Upper lobe of left lung (tissue), 6 donors: ENCODE measurements around the gene EHF. TPM values are rescaled to one million over a fixed set of nuclear protein-coding genes. Genes with fewer than 3 reads are reported as not detected.

Experiments used
- ATAC-seq, 2 donors: fragments of 200-7000 bp; cut with Tn5 transposase; one replicate each; pipeline ENCODE4 v1.9.1; 2022; ENCODE audit warnings: mild to moderate bottlenecking in 2 of 2, moderate library complexity in 2 of 2; ENCODE audit not compliant: low FRiP score in 2 of 2
- DNase-seq, 2 donors: peaks; one replicate each; pipeline ENCODE4 v3.0.0-alpha.2; 2019 to 2020
- H3K27ac ChIP-seq, 4 donors: fragments of 200-600 bp; sonication (generic); one replicate each; pipeline ENCODE4 v1.5.1; 2016 to 2019
- H3K27me3 ChIP-seq, 4 donors: fragments of 200-600 bp; sonication (generic); one replicate each; pipeline ENCODE4 v1.5.1; 2017 to 2019
- H3K36me3 ChIP-seq, 4 donors: fragments of 200-600 bp; sonication (generic); one replicate each; pipeline ENCODE4 v1.5.1; 2016 to 2019
- H3K4me1 ChIP-seq, 4 donors: fragments of 200-600 bp; sonication (generic); one replicate each; pipeline ENCODE4 v1.5.1; 2018 to 2019
- H3K4me3 ChIP-seq, 4 donors: fragments of 200-600 bp; sonication (generic); one replicate each; pipeline ENCODE4 v1.5.1; 2017 to 2019; ENCODE audit warnings: mild to moderate bottlenecking in 2 of 4, moderate library complexity in 1 of 4
- H3K9me3 ChIP-seq, 4 donors: fragments of 200-600 bp; sonication (generic); one replicate each; pipeline ENCODE4 v1.5.1; 2018 to 2019
- EP300 ChIP-seq, 4 donors: sonication (generic); formaldehyde crosslinking; IDR thresholded peaks; one replicate each; pipeline ENCODE4 v1.5.1; 2017; ENCODE audit warnings: antibody characterized with exemption in 4 of 4, control low read depth in 2 of 4
- POLR2A ChIP-seq, 4 donors: fragments of 450-650 bp; IDR thresholded peaks; one replicate each; pipeline ENCODE4 v1.5.1; 2016 to 2017; ENCODE audit warnings: antibody characterized with exemption in 4 of 4, mild to moderate bottlenecking in 2 of 4
- POLR2AphosphoS5 ChIP-seq, 2 donors: sonication (generic); formaldehyde crosslinking; IDR thresholded peaks; one replicate each; pipeline ENCODE4 v1.5.1; 2017; ENCODE audit warnings: antibody characterized with exemption in 2 of 2
- WGBS, 2 donors: methylation state at CpG; one replicate each; pipeline ENCODE4 v1.1.5; 2017 to 2018; 5-methylcytosine and 5-hydroxymethylcytosine counted together
- total RNA-seq, 6 donors: library from RNA; depleted of rRNA in 4 of 6; stranded (reverse); fragments of >200 nt in 4 of 6; gene quantifications; one replicate each; pipeline versions ENCODE4 v1.1.0 to v1.2.1, GENCODE V29; 2016 to 2021
- TF ChIP-seq, protein P1 (sequence below), 6 experiments: fragments of 450-650 bp in 4 of 6; fragments of 200-600 bp in 2 of 6; sonication (generic) in 2 of 6; IDR thresholded peaks; one replicate each; pipeline ENCODE4 v1.5.1; 2016 to 2019; ENCODE audit warnings: antibody characterized with exemption in 6 of 6
- donor health status: DM: no; HTN: no; CAD: no; lungs with moderate emphysema.
- donor health status: DM: no; HTN: yes; CAD: no; lungs with severe emphysema.

EHF gene
- total RNA-seq, 6 donors from 2014 or later, result 31.8 to 122 (median 57.7) TPM

DNA sequence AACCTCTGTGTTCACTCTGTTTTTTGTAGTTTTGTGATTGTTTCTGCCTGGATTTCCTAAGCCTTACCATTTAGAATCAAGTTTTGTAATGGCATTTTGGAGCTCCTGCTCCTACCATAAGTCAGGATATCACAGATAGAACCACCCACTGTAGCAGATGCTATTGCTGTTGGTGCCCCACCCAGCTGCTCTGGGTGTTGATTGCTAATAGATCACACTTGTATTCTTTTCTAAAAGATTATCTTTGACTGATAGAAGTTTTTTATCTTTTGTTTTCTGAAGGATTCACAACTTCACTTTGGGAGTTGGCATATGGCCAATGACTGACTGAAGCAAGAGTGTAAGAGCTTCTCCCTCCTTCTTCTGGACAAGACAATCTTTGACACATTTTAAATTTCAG, 76.0 kb downstream of the EHF start:
- H3K27me3 ChIP-seq, result no peaks in the 10 kb centered on the region
- no peak overlapping the region for H3K4me3 ChIP-seq
- TF ChIP-seq, protein P1, sequence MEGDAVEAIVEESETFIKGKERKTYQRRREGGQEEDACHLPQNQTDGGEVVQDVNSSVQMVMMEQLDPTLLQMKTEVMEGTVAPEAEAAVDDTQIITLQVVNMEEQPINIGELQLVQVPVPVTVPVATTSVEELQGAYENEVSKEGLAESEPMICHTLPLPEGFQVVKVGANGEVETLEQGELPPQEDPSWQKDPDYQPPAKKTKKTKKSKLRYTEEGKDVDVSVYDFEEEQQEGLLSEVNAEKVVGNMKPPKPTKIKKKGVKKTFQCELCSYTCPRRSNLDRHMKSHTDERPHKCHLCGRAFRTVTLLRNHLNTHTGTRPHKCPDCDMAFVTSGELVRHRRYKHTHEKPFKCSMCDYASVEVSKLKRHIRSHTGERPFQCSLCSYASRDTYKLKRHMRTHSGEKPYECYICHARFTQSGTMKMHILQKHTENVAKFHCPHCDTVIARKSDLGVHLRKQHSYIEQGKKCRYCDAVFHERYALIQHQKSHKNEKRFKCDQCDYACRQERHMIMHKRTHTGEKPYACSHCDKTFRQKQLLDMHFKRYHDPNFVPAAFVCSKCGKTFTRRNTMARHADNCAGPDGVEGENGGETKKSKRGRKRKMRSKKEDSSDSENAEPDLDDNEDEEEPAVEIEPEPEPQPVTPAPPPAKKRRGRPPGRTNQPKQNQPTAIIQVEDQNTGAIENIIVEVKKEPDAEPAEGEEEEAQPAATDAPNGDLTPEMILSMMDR (IDR thresholded peaks at IDR 0.05), result no peak
- no peak for TF ChIP-seq POLR2AphosphoS5 (IDR thresholded peaks at IDR 0.05)
- no peak for TF ChIP-seq POLR2A (IDR thresholded peaks at IDR 0.05)
- TF ChIP-seq EP300 (IDR thresholded peaks at IDR 0.05), result no peak
- no peak for ATAC-seq
- H3K4me1 ChIP-seq, result no peaks in the 10 kb centered on the region
- DNase-seq, result no peak
- H3K9me3 ChIP-seq, result no peaks in the 10 kb centered on the region
- H3K36me3 ChIP-seq, result no peaks in the 10 kb centered on the region
- no peak overlapping the region for H3K27ac ChIP-seq

DNA sequence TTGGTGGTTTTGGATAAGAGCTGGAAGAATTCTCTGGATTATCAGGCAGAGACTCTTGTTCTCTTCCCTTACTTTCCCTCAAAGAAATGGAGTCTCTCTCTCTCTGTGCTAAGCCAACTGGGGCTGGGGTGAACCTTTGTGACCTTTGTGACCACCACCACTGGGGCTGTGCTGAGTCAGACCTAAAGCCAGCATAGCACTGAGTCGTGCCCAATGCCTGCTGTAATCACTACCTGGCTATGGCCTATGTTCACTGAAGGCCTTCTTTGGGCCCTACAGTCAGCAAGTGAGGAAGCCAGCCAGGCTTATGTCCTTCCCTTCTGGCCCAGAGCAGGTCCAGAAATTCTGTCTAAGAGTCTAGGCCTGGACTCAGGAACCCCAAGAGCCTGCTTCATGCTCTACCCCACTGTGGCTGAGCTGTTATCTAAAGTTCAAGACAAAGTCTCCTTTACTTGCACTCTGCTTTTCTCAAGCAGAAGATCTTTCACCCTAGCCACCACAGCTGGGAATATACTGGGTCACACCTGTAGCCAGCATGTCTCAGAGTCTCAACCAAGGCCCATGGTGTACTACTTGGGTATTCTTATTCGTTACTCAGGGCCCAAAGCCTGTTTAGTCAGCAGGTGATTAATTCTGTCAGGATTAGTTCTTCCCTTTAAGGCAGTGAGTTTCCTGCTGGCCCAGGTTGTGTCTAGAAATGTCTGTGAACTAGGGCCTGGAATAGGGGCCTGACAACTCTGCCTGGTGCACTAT, 86.0 kb downstream of the EHF start:
- Histone ChIP-seq H3K27ac (no peak overlapping the region), H3K27me3 (no peaks in the 10 kb centered on the region), H3K36me3 (no peaks in the 10 kb centered on the region), H3K9me3 (peaks cover 7 to 9% (median 8%) of the 10 kb centered on the region in 4 donors), H3K4me3 (no peak overlapping the region), H3K4me1 (no peaks in the 10 kb centered on the region)
- DNase-seq (no peak), ATAC-seq (no peak)
- 85% methylated on average over 1 of the region's 2 CpGs for WGBS, 2 donors
- TF ChIP-seq, protein P1 (IDR thresholded peaks at IDR 0.05), result no peak
- TF ChIP-seq POLR2AphosphoS5 (IDR thresholded peaks at IDR 0.05), result no peak
- no peak for TF ChIP-seq POLR2A (IDR thresholded peaks at IDR 0.05)

DNA sequence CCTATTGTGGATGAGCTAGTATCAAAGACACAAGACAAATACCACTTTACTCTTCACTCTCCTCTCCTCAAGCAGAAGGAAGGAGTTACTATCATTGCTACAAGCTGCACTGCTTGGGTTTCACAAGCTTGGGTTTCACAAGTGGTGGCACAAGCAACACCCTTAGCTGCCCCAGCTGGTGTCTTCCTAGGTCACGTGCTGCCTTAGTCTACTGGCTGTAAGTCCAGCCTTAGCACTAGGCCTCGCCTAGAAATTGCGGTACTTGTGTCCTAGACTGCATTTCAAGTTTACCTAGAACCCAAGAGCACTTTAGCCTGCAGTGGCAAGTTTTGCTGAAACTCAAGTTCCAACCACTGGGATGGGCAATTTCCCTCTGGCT, 86.6 kb downstream of the EHF start:
- no peaks in the 10 kb centered on the region for H3K4me1 ChIP-seq
- H3K27ac ChIP-seq, result no peak overlapping the region
- H3K9me3 ChIP-seq, result peaks cover 9 to 12% (median 12%) of the 10 kb centered on the region in 4 donors
- DNase-seq (no peak), ATAC-seq (no peak)
- no peaks in the 10 kb centered on the region for H3K36me3 ChIP-seq
- H3K4me3 ChIP-seq, result no peak overlapping the region
- TF ChIP-seq, protein P1 (IDR thresholded peaks at IDR 0.05), result no peak
- TF ChIP-seq EP300 (IDR thresholded peaks at IDR 0.05) (no peak), POLR2AphosphoS5 (IDR thresholded peaks at IDR 0.05) (no peak)
- whole genome bisulfite sequencing, 2 donors, result 51 to 65% methylated on average over 2 to 3 of the region's 3 CpGs
- H3K27me3 ChIP-seq, result no peaks in the 10 kb centered on the region

Other genes with a start within 250 kb of the EHF start
- 100 to 1,000 TPM; 133 to 380 (median 185) TPM for gene CAT, start 182.2 kb upstream of the EHF start, total RNA-seq
- gene ELF5, start 107.3 kb upstream of the EHF start, total RNA-seq, result 10 to 100 TPM in 2 of 6 donors, 1 to 10 TPM in 4; 1.2 to 29.3 (median 8.5) TPM